ENCODE results near the gene SH2D1B. TPM values are rescaled to one million over a fixed set of nuclear protein-coding genes. Genes with fewer than 3 reads are reported as not detected.

The SH2D1B gene
- total RNA-seq, 2 donors from 2014 or later: not detected

GRCh38 chr1:162404550-162405160 is 7.3 kb downstream of the SH2D1B start:
- WGBS, 2 experiments (ENCODE audit: insufficient coverage in 1 of 2, insufficient read length in 1 of 2): 95% methylated on average over 5 of the region's 5 CpGs; no CpG with 5 or more reads in 1 of the 2 experiments
- Histone ChIP-seq H3K27ac (ENCODE audit: low read depth, low read length) (no peak overlapping the region), H3K27me3 (ENCODE audit: control insufficient read depth, insufficient read depth, low read length, poor library complexity, severe bottlenecking) (no peaks in the 10 kb centered on the region), H3K36me3 (ENCODE audit: control insufficient read depth, insufficient read depth, low read length) (no peaks in the 10 kb centered on the region), H3K4me3 (ENCODE audit: low read length) (no peak overlapping the region), H3K4me1 (ENCODE audit: control insufficient read depth, insufficient read depth, low read length) (no peaks in the 10 kb centered on the region), H3K9me3 (ENCODE audit: control insufficient read depth, low read length) (no peaks in the 10 kb centered on the region), H3K9ac (ENCODE audit: extremely low read depth, low read length, poor library complexity, severe bottlenecking) (no peak overlapping the region)
- no peaks in the 10 kb centered on the region for H3K27me3 Mint-ChIP-seq (ENCODE audit: insufficient read depth)
- H3K4me3 Mint-ChIP-seq: no peak overlapping the region
- no peak for TF ChIP-seq CTCF (conservative IDR thresholded peaks at IDR 0.05)
- H3K36me3 Mint-ChIP-seq (ENCODE audit: low read depth): no peaks in the 10 kb centered on the region
- peaks cover 2% of the 10 kb centered on the region for H3K4me1 Mint-ChIP-seq
- H3K27ac Mint-ChIP-seq: no peak overlapping the region
- DNase-seq: no peak
- no peaks in the 10 kb centered on the region for H3K9me3 Mint-ChIP-seq

GRCh38 chr1:162400790-162401355 is 11.1 kb downstream of the SH2D1B start:
- H3K4me3 ChIP-seq (ENCODE audit: low read length): no peak overlapping the region
- H3K9ac ChIP-seq (ENCODE audit: extremely low read depth, low read length, poor library complexity, severe bottlenecking): no peak overlapping the region
- H3K27me3 Mint-ChIP-seq (ENCODE audit: insufficient read depth): peaks cover 14% of the 10 kb centered on the region
- peaks cover 10% of the 10 kb centered on the region for H3K9me3 ChIP-seq (ENCODE audit: control insufficient read depth, low read length)
- H3K9me3 Mint-ChIP-seq: no peaks in the 10 kb centered on the region
- DNase-seq: no peak
- no peak overlapping the region for H3K27ac Mint-ChIP-seq
- H3K36me3 Mint-ChIP-seq (ENCODE audit: low read depth): no peaks in the 10 kb centered on the region
- H3K36me3 ChIP-seq (ENCODE audit: control insufficient read depth, insufficient read depth, low read length): no peaks in the 10 kb centered on the region
- WGBS, 2 experiments (ENCODE audit: insufficient coverage in 1 of 2, insufficient read length in 1 of 2): 86 to 94% methylated on average over 9 to 10 of the region's 10 CpGs
- H3K4me1 ChIP-seq (ENCODE audit: control insufficient read depth, insufficient read depth, low read length): peaks cover 20% of the 10 kb centered on the region
- no peaks in the 10 kb centered on the region for H3K27me3 ChIP-seq (ENCODE audit: control insufficient read depth, insufficient read depth, low read length, poor library complexity, severe bottlenecking)
- TF ChIP-seq CTCF (conservative IDR thresholded peaks at IDR 0.05): no peak
- no peak overlapping the region for H3K4me3 Mint-ChIP-seq
- peaks cover 29% of the 10 kb centered on the region for H3K4me1 Mint-ChIP-seq
- no peak overlapping the region for H3K27ac ChIP-seq (ENCODE audit: low read depth, low read length)

- WGBS, 2 experiments (ENCODE audit: insufficient coverage in 1 of 2, insufficient read length in 1 of 2): 75 to 76% methylated on average over 5 to 8 of the region's 8 CpGs
- H3K27me3 Mint-ChIP-seq (ENCODE audit: insufficient read depth): peaks cover 14% of the 10 kb centered on the region
- no peak for DNase-seq
- Histone ChIP-seq H3K4me3 (ENCODE audit: low read length) (peak overlapping the region; percentile 24), H3K27me3 (ENCODE audit: control insufficient read depth, insufficient read depth, low read length, poor library complexity, severe bottlenecking) (no peaks in the 10 kb centered on the region), H3K9me3 (ENCODE audit: control insufficient read depth, low read length) (peaks cover 10% of the 10 kb centered on the region), H3K27ac (ENCODE audit: low read depth, low read length) (no peak overlapping the region), H3K4me1 (ENCODE audit: control insufficient read depth, insufficient read depth, low read length) (peaks cover 20% of the 10 kb centered on the region), H3K36me3 (ENCODE audit: control insufficient read depth, insufficient read depth, low read length) (no peaks in the 10 kb centered on the region), H3K9ac (ENCODE audit: extremely low read depth, low read length, poor library complexity, severe bottlenecking) (no peak overlapping the region)
- peaks cover 29% of the 10 kb centered on the region for H3K4me1 Mint-ChIP-seq
- no peaks in the 10 kb centered on the region for H3K36me3 Mint-ChIP-seq (ENCODE audit: low read depth)
- no peaks in the 10 kb centered on the region for H3K9me3 Mint-ChIP-seq
- TF ChIP-seq CTCF (conservative IDR thresholded peaks at IDR 0.05): no peak
- H3K4me3 Mint-ChIP-seq: no peak overlapping the region
- no peak overlapping the region for H3K27ac Mint-ChIP-seq
These were observed 12.8 kb downstream of the SH2D1B start for GRCh38 chr1:162398999-162399580.
